MCF 10A (cell line): ENCODE measurements around the gene SPCS1. TPM values are rescaled to one million over a fixed set of nuclear protein-coding genes. Genes with fewer than 3 reads are reported as not detected.
A peak's percentile ranks its signal among the peaks of the same experiment; 100 is the strongest.

Source experiments
- Bru-seq: library from RNA; stranded (reverse); fragments of 400-500 nt; gene quantifications from one replicate; lab custom pipeline; 2021; lab: Mats Ljungman, UMichigan
- BruChase-seq, 2 experiments: library from RNA; stranded (reverse); fragments of 400-500 nt; gene quantifications; one replicate each; lab custom pipeline; 2021; lab: Mats Ljungman, UMichigan
- BruUV-seq: library from RNA; stranded (reverse); fragments of 400-500 nt; replicated peaks from 2 replicates; lab custom pipeline; 2021; lab: Mats Ljungman, UMichigan
- CTCF ChIA-PET: fragments of 300-600 bp; sonication (Branson Sonifier 250); formaldehyde crosslinking; extraction: SDS; loops from one replicate; lab custom pipeline; 2021; ENCODE audit warnings: antibody characterized with exemption, inconsistent platforms; lab: Yijun Ruan, JAX
- POLR2A ChIA-PET: fragments of 300-600, 350-650 bp; sonication (Branson Sonifier 250); formaldehyde crosslinking; extraction: SDS; loops from one replicate; lab custom pipeline; 2020; ENCODE audit warnings: antibody characterized with exemption, inconsistent platforms; lab: Yijun Ruan, JAX
- DNase-seq: peaks from one replicate; pipeline ENCODE4 v3.0.0-alpha.2; 2018; ENCODE audit not compliant: unreplicated experiment
- H3K27ac Mint-ChIP-seq: one replicate; pipeline ENCODE4 v1.8.0; 2022; ENCODE audit warnings: mild to moderate bottlenecking, low read depth, mixed read lengths; ENCODE audit not compliant: unreplicated experiment
- H3K27me3 Mint-ChIP-seq: one replicate; pipeline ENCODE4 v1.8.0; 2022; ENCODE audit warnings: mixed read lengths; ENCODE audit not compliant: insufficient read depth, unreplicated experiment
- H3K36me3 Mint-ChIP-seq: one replicate; pipeline ENCODE4 v1.8.0; 2022; ENCODE audit warnings: mild to moderate bottlenecking, moderate library complexity, mixed read lengths; ENCODE audit not compliant: insufficient read depth, unreplicated experiment
- H3K4me1 Mint-ChIP-seq: one replicate; pipeline ENCODE4 v1.8.0; 2022; ENCODE audit warnings: mixed read lengths; ENCODE audit not compliant: insufficient read depth, unreplicated experiment
- H3K4me3 Mint-ChIP-seq: one replicate; pipeline ENCODE4 v1.8.0; 2022; ENCODE audit warnings: mild to moderate bottlenecking, moderate library complexity, mixed read lengths; ENCODE audit not compliant: unreplicated experiment
- H3K9me3 Mint-ChIP-seq: one replicate; pipeline ENCODE4 v1.8.0; 2022; ENCODE audit warnings: mixed read lengths; ENCODE audit not compliant: unreplicated experiment
- CTCF ChIP-seq: fragments of 200-600 bp; IDR thresholded peaks from one replicate; pipeline ENCODE4 v1.8.0; 2022; ENCODE audit warnings: antibody characterized with exemption, mild to moderate bottlenecking; ENCODE audit not compliant: unreplicated experiment
- intact Hi-C: fragments of 100-400 bp; cut with micrococcal nuclease; formaldehyde crosslinking; loops from 2 replicates; pipeline ENCODE4 v1.14.1; 2022
- long read RNA-seq: library from polyadenylated mRNA; stranded (forward); transcript quantifications from one replicate; pipeline ENCODE4 v2.0.0, GENCODE V29; 2022
- total RNA-seq: library from RNA; stranded (reverse); gene quantifications from 2 replicates; pipeline ENCODE4 v1.2.3, GENCODE V29; 2022

The SPCS1 gene
- total RNA-seq (135 and 172 TPM in 2 replicates), Bru-seq, nascent RNA (percentile 78 among the genes with signal in this experiment), BruChase-seq, experiment 1, labeled RNA remaining after a 6-hour chase (percentile 94 among the genes with signal in this experiment), BruChase-seq, experiment 2, labeled RNA remaining after a 2-hour chase (percentile 86 among the genes with signal in this experiment)
- long read RNA-seq, full-length matches to known transcripts = 249 of 284 reads
- long read RNA-seq, partial matches to known transcripts = 4 of 284 reads
- long read RNA-seq, other reads (novel, unspliced or antisense) = 31 of 284 reads

DNA sequence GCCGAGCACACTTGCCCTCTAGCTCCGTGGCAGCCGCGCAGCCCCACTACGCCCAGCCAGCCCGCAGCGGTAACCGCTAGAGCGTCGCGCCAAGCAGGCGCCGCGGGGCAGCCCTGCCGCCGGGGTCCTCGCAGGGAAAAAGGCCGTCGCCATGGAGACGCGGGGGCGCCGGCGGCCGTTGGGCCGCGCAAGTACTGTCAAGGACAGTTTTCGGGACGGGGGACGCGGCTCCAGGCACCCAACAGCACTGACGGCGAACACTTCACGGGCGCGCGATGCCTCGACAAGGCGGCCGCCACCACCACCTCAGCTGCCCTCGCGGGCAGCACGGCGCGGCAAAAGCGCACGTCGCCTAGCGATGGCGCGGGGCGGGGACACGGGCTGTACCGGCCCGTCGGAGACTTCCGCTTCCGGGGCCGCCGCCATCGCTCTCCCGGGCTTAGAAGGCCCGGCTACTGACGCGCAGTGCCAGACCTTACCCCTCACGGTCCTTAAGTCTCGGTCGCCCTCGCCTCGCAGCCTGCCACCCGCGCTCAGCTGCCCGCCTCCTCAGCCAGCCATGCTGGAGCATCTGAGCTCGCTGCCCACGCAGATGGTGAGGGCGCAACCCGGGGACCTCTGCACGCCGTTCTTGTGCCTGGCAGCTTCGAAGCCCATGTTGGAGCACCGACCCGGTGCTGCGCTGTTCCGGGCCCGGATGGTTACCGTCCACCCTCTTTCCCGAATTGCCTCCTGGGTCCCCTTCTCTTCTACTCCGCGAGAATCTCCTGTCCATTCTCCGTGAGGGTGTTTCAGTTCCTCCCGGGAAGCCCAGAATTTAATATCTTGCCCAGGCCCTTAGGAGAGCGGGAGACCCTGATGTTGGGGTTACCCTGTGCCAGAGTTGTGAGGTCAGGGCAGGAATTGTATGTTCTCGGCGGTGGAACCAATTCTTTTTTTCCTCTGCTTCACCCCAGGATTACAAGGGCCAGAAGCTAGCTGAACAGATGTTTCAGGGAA lies at the start of gene SPCS1, which contains the start of gene GLT8D1:
TSS of gene SPCS1 (plus strand) at position 419 of the 999 bp plus-strand sequence. CDS start at position 560, 141 bp downstream.
TSS of gene GLT8D1 (minus strand) at position 104 of the 999 bp plus-strand sequence. CDS start 5,331 bp downstream, outside the sequence.
- ChIA-PET CTCF (interaction anchor here (0.6 to 1.5 kb wide), 5 partner anchors 14 to 644 kb away, joined by 3 to 6 read pairs (median 4); no protein-coding TSS in a partner anchor), POLR2A (interaction anchor here (0.6 to 4.5 kb wide), 19 partner anchors 10 to 650 kb away, joined by 3 to 92 read pairs (median 4); partner anchors contain the start of genes DUSP7, GNL3, NEK4 and PBRM1)
- Mint-ChIP-seq H3K36me3 (peaks cover 36% of the 10 kb centered on the region), H3K9me3 (no peaks in the 10 kb centered on the region), H3K4me1 (peaks cover 7% of the 10 kb centered on the region), H3K27me3 (no peaks in the 10 kb centered on the region), H3K4me3 (peak within 1 kb of the TSS; percentile 95), H3K27ac (peak within 1 kb of the TSS; percentile 93)
- BruUV-seq = no TSS peak
- DNase-seq = peak; percentile 84
- TF ChIP-seq CTCF = no peak
- intact Hi-C loops = no loop called here

DNA sequence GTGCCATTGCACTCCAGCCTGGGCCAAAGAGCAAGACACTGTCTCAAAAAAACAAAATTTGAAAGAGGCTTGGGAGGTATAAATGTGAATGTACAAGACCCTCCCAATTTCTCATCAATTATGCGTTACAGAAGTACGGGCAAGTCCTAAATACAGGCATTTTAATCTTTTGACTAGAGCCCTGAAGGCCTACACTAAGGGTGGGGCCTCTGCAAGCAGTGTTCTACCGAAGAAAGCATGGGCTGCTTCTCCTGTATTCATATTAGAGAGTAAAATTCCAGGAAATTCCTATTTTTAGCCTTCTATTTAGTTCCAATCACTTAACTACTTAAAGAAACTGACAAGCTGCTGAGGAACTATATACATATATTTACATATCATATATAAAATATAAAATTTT lies 45.9 kb upstream of the SPCS1 start:
- ChIA-PET CTCF (interaction anchor here (1.0 kb wide), 2 partner anchors 9 to 11 kb away, joined by 3 to 4 read pairs; no protein-coding TSS in a partner anchor), POLR2A (interaction anchor here (3.0 kb wide), 1 partner anchor 9 kb away, joined by 8 read pairs; no protein-coding TSS in a partner anchor)
- no peak for TF ChIP-seq CTCF
- H3K4me1 Mint-ChIP-seq = no peaks in the 10 kb centered on the region
- no peak overlapping the region for H3K27ac Mint-ChIP-seq
- intact Hi-C loops = no loop called here
- H3K4me3 Mint-ChIP-seq = no peak overlapping the region
- H3K9me3 Mint-ChIP-seq = no peaks in the 10 kb centered on the region
- H3K27me3 Mint-ChIP-seq = no peaks in the 10 kb centered on the region
- peaks cover 91% of the 10 kb centered on the region for H3K36me3 Mint-ChIP-seq
- no peak for DNase-seq
- BruUV-seq = no TSS peak

DNA sequence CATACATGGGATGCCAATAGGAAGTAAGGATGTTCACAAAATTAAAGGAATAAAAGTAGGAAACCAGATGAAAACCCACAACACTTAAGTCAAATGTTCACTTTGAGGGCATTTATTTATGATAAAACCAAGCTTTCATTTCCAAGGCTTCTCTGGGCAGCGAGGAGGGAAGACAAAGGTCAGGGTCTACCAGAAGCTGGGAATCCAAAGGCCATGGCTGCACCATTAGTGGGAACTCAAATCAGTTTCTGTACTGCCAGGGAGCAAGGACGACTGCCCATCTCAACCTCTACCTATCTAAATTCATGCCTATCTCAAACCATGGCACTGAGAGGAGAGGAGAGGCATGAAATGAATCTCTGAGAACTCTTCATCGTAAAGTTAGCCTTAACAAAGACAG lies 42.8 kb upstream of the SPCS1 start:
- H3K36me3 Mint-ChIP-seq = peaks cover 94% of the 10 kb centered on the region
- ChIA-PET CTCF (no interaction called here), POLR2A (interaction anchor here (0.7 to 1.2 kb wide), 2 partner anchors 9 to 14 kb away, joined by 3 read pairs; no protein-coding TSS in a partner anchor)
- no peaks in the 10 kb centered on the region for H3K9me3 Mint-ChIP-seq
- intact Hi-C loops = no loop called here
- no TSS peak for BruUV-seq
- no peaks in the 10 kb centered on the region for H3K4me1 Mint-ChIP-seq
- H3K27ac Mint-ChIP-seq = no peak overlapping the region
- no peak for DNase-seq
- H3K4me3 Mint-ChIP-seq = no peak overlapping the region
- H3K27me3 Mint-ChIP-seq = no peaks in the 10 kb centered on the region
- TF ChIP-seq CTCF = no peak
